A549 (cell line): ENCODE data around the gene MRPL42. TPM values are rescaled to one million over a fixed set of nuclear protein-coding genes. Genes with fewer than 3 reads are reported as not detected.

Experiments used
- ATAC-seq, 2 experiments: fragments of 200-7000 bp in 1 of 2; fragments of >200 bp in 1 of 2; cut with Nextera tagmentation in 1 of 2; cut with Tn5 transposase in 1 of 2; 3 replicates each; pipeline versions ENCODE4 v1.8.0 to v1.9.1; 2018 to 2020; ENCODE audit warnings: mild to moderate bottlenecking in 1 of 2, moderate library complexity in 1 of 2
- CTCF ChIA-PET: fragments of 300-600 bp; sonication (Branson Sonifier 250); formaldehyde crosslinking; extraction: SDS; loops from one replicate; lab custom pipeline; 2021; ENCODE audit warnings: antibody characterized with exemption, inconsistent platforms; lab: Yijun Ruan, JAX
- POLR2A ChIA-PET: fragments of 350-600 bp; formaldehyde crosslinking; extraction: SDS; loops from one replicate; lab custom pipeline; 2021; ENCODE audit warnings: antibody characterized with exemption, inconsistent platforms; lab: Yijun Ruan, JAX
- DNase-seq, 2 experiments: peaks; one replicate each; pipeline versions ENCODE4 v3.0.0 to v3.0.0-alpha.2; 2011 to 2016; ENCODE audit warnings: low read depth in 1 of 2, low spot score in 1 of 2
- FAIRE-seq: peaks from 2 replicates; lab custom pipeline; 2011; peaks lifted over from hg19 to GRCh38; lab: Jason Lieb, UNC
- H3K27ac ChIP-seq, 2 experiments: fragments of >200 bp; sonication (Bioruptor Twin); formaldehyde crosslinking; 3 replicates each; pipeline ENCODE4 v1.5.1; 2016 to 2017
- H3K4me1 ChIP-seq: fragments of >200 bp; sonication (Bioruptor Twin); formaldehyde crosslinking; 3 replicates; pipeline ENCODE4 v1.6.1; 2016
- H3K4me2 ChIP-seq: fragments of >200 bp; sonication (Bioruptor Twin); formaldehyde crosslinking; 3 replicates; pipeline ENCODE4 v1.6.1; 2016
- H3K4me3 ChIP-seq: fragments of >200 bp; sonication (Bioruptor Twin); formaldehyde crosslinking; 3 replicates; pipeline ENCODE4 v1.5.1; 2016
- H3K9me3 ChIP-seq: fragments of >200 bp; sonication (Bioruptor Twin); formaldehyde crosslinking; 3 replicates; pipeline ENCODE4 v1.6.1; 2016
- BHLHE40 ChIP-seq: IDR thresholded peaks from 2 replicates; pipeline ENCODE4 v1.6.1; 2012; ENCODE audit warnings: low read depth, low read length, inconsistent platforms
- CBX8 ChIP-seq: fragments of 200-600 bp; sonication (generic); IDR thresholded peaks from 2 replicates; pipeline ENCODE4 v1.6.1; 2016
- CEBPB ChIP-seq, 2 experiments: fragments of >200 bp in 1 of 2; sonication (Bioruptor Twin) in 1 of 2; formaldehyde crosslinking in 1 of 2; IDR thresholded peaks; 2 replicates each; pipeline ENCODE4 v1.6.1; 2012 to 2016
- CHD2 ChIP-seq: fragments of 150-350 bp; IDR thresholded peaks from 2 replicates; pipeline ENCODE4 v1.6.1; 2014; ENCODE audit warnings: low read length; ENCODE audit not compliant: partially characterized antibody
- CHD4 ChIP-seq: fragments of 200-600 bp; sonication (generic); IDR thresholded peaks from 2 replicates; pipeline ENCODE4 v1.6.1; 2016; ENCODE audit warnings: antibody characterized with exemption, mild to moderate bottlenecking, borderline replicate concordance
- E2F6 ChIP-seq: IDR thresholded peaks from 2 replicates; pipeline ENCODE4 v1.6.1; 2012; ENCODE audit warnings: low read depth, borderline replicate concordance
- ELK1 ChIP-seq: fragments of 150-350 bp; IDR thresholded peaks from 2 replicates; pipeline ENCODE4 v1.6.1; 2014; ENCODE audit warnings: low read depth, mild to moderate bottlenecking, low read length
- ESRRA ChIP-seq: fragments of 150-350 bp; IDR thresholded peaks from 2 replicates; pipeline ENCODE4 v1.6.1; 2014; ENCODE audit warnings: mild to moderate bottlenecking, low read length, borderline replicate concordance
- GATA3 ChIP-seq: IDR thresholded peaks from 2 replicates; pipeline ENCODE4 v1.6.1; 2012; ENCODE audit warnings: borderline replicate concordance
- HMGXB4 ChIP-seq: fragments of 250-450 bp; sonication (Bioruptor Pico); IDR thresholded peaks from 2 replicates; pipeline ENCODE4 v1.5.0; 2021; ENCODE audit warnings: mild to moderate bottlenecking, moderate library complexity, borderline replicate concordance
- HOXB5 ChIP-seq: fragments of 250-450 bp; sonication (Bioruptor Pico); IDR thresholded peaks from 2 replicates; pipeline ENCODE4 v1.5.0; 2020; ENCODE audit warnings: mild to moderate bottlenecking, moderate library complexity
- NPAS2 ChIP-seq: fragments of 250-450 bp; sonication (Bioruptor Pico); IDR thresholded peaks from 2 replicates; pipeline ENCODE4 v1.8.0; 2022; ENCODE audit warnings: mild to moderate bottlenecking, moderate library complexity, borderline replicate concordance
- NR3C1 ChIP-seq: fragments of >200 bp; sonication (Bioruptor Twin); formaldehyde crosslinking; IDR thresholded peaks from 3 replicates; pipeline ENCODE4 v1.6.1; 2017
- RAD21 ChIP-seq, 2 experiments: fragments of >200 bp in 1 of 2; sonication (Bioruptor Twin) in 1 of 2; formaldehyde crosslinking in 1 of 2; IDR thresholded peaks in 1 of 2; conservative IDR thresholded peaks in 1 of 2; 2 replicates in 1 of 2; 3 replicates in 1 of 2; pipeline ENCODE4 v1.6.1; 2012 to 2018; ENCODE audit warnings: inconsistent platforms in 1 of 2
- RARB ChIP-seq: fragments of 250-450 bp; sonication (Bioruptor Pico); IDR thresholded peaks from 2 replicates; pipeline ENCODE4 v1.8.0; 2021; ENCODE audit warnings: mild to moderate bottlenecking, moderate library complexity
- SMC3 ChIP-seq: fragments of >200 bp; sonication (Bioruptor Twin); formaldehyde crosslinking; IDR thresholded peaks from 3 replicates; pipeline ENCODE4 v1.6.1; 2018; ENCODE audit warnings: inconsistent platforms
- TP53 ChIP-seq: fragments of 250-450 bp; sonication (Bioruptor Pico); IDR thresholded peaks from 2 replicates; pipeline ENCODE4 v1.5.0; 2021; ENCODE audit warnings: mild to moderate bottlenecking, moderate library complexity
- ZC3H11A ChIP-seq: fragments of 450-650 bp; IDR thresholded peaks from 2 replicates; pipeline ENCODE4 v1.6.1; 2014; ENCODE audit warnings: antibody characterized with exemption, mild to moderate bottlenecking
- WGBS: methylation state at CpG from one replicate; pipeline ENCODE4 v1.1.6; 2017; ENCODE audit errors: missing lambda C conversion rate; 5-methylcytosine and 5-hydroxymethylcytosine counted together
- polyA plus RNA-seq, 4 experiments: library from polyadenylated mRNA; depleted of rRNA in 3 of 4; stranded (reverse); fragments of >200 nt; fragmentation: RNase III in 1 of 4; extraction: RNeasy Plus Mini Kit Qiagen cat#74134 plus additional on column Dnase treatment in 1 of 4; gene quantifications; 2 replicates in 3 of 4; 3 replicates in 1 of 4; pipeline ENCODE4 v1.2.3, GENCODE V29; 2011 to 2017
- TF ChIP-seq, protein P1 (sequence below): IDR thresholded peaks from 2 replicates; pipeline ENCODE4 v1.6.1; 2012
- TF ChIP-seq, protein P2 (sequence below): fragments of 450-650 bp; IDR thresholded peaks from 2 replicates; pipeline ENCODE4 v1.6.1; 2014; ENCODE audit warnings: antibody characterized with exemption
- TF ChIP-seq, protein P3 (sequence below): fragments of >200 bp; sonication (Bioruptor Twin); formaldehyde crosslinking; IDR thresholded peaks from 3 replicates; pipeline ENCODE4 v1.6.1; 2016
- TF ChIP-seq, protein P4 (sequence below): fragments of 250-450 bp; sonication (Bioruptor Pico); IDR thresholded peaks from 2 replicates; pipeline ENCODE4 v1.5.0; 2020; ENCODE audit warnings: low read depth, mild to moderate bottlenecking, moderate library complexity
- TF ChIP-seq, protein P5 (sequence below): IDR thresholded peaks from 2 replicates; pipeline ENCODE4 v1.6.1; 2012

Gene MRPL42
- polyA plus RNA-seq, 2 of the 4 experiments (the other 2 are of a cell fraction), result 73.6 to 201 TPM

DNA sequence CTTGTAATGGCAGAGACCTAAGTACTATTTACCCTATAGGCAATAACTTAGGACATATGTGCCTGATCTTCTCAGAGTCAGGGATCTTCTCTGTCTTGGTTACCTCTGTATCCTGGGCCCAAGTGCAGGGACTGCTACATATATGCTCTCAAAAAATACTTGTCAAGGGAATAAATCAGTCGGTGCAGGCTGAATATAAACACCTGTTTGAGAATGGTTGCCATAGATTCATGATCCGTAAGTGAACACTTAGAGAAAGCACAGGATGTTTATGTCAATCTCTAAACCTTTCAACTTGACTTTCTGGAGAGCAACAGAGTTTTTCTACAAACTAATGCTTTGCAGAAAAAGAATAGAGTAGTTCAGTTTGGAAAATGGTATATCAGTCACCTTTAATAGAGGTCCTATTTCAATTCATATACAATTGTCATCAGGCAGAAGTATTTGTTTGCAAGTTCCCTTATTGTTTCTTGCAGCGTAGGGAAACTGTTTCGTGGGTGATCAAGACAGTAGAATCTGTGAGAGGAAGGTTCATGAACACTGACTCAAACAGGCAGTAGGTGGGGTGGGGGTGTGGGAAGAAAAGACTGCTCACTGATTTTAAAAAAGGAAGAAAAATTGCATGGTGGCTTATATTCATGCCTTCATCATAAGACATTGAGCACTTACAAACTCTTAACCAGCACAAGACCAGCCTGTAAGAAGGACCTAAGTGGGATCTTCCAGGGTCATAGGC, 19.6 kb upstream of the MRPL42 start:
- ATAC-seq (peak in 1 of 2 experiments; percentile 37; a peak in 2 of 6 replicates), DNase-seq (no peak), FAIRE-seq (no peak)
- H3K27ac ChIP-seq, result no peak overlapping the region
- no peak overlapping the region for H3K4me2 ChIP-seq
- ChIA-PET POLR2A (no interaction called here), CTCF (no interaction called here)
- TF ChIP-seq CEBPB (IDR thresholded peaks at IDR 0.05) (no peak), CHD4 (no peak), E2F6 (no peak), RAD21 (conservative IDR thresholded peaks at IDR 0.05 in 1 of 2, IDR thresholded peaks at IDR 0.05 in 1 of 2) (no peak), BHLHE40 (no peak), GATA3 (no peak), RARB (CRISPR knock-in tag) (no peak), HMGXB4 (CRISPR knock-in tag) (no peak), ELK1 (no peak)
- TF ChIP-seq, protein P1, sequence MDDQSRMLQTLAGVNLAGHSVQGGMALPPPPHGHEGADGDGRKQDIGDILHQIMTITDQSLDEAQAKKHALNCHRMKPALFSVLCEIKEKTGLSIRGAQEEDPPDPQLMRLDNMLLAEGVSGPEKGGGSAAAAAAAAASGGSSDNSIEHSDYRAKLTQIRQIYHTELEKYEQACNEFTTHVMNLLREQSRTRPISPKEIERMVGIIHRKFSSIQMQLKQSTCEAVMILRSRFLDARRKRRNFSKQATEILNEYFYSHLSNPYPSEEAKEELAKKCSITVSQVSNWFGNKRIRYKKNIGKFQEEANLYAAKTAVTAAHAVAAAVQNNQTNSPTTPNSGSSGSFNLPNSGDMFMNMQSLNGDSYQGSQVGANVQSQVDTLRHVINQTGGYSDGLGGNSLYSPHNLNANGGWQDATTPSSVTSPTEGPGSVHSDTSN, result no peak
- TF ChIP-seq, protein P2, sequence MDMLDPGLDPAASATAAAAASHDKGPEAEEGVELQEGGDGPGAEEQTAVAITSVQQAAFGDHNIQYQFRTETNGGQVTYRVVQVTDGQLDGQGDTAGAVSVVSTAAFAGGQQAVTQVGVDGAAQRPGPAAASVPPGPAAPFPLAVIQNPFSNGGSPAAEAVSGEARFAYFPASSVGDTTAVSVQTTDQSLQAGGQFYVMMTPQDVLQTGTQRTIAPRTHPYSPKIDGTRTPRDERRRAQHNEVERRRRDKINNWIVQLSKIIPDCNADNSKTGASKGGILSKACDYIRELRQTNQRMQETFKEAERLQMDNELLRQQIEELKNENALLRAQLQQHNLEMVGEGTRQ, result no peak
- TF ChIP-seq, protein P3, sequence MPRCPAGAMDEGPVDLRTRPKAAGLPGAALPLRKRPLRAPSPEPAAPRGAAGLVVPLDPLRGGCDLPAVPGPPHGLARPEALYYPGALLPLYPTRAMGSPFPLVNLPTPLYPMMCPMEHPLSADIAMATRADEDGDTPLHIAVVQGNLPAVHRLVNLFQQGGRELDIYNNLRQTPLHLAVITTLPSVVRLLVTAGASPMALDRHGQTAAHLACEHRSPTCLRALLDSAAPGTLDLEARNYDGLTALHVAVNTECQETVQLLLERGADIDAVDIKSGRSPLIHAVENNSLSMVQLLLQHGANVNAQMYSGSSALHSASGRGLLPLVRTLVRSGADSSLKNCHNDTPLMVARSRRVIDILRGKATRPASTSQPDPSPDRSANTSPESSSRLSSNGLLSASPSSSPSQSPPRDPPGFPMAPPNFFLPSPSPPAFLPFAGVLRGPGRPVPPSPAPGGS, result no peak
- H3K4me3 ChIP-seq, result no peak overlapping the region
- WGBS, result 77% methylated on average over 4 of the region's 4 CpGs
- H3K9me3 ChIP-seq, result no peaks in the 10 kb centered on the region
- peaks cover 5% of the 10 kb centered on the region; the same call in 1 of the 3 replicates for H3K4me1 ChIP-seq

DNA sequence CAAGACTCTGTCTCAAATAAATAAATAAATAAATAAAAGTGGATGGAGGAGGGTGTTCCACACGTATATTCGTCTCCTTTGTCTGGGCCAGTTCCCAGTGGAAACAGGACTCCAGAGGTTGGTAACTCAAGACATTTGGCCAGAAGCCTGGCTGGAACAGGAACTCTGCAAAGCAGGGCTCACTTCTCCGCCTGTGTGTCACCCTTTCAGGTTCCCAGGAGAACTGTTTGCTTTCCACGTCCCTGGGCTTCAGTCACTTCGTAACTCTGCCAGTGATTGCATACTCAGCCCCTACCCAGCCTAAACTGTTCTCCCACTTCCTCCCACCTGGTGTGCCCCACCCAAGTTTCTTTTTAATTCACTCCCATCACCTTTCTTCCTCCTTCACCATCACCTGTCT, 18.5 kb upstream of the MRPL42 start:
- DNase-seq (no peak), ATAC-seq (no peak), FAIRE-seq (no peak)
- 66% methylated on average over 5 of the region's 5 CpGs for WGBS
- ChIA-PET POLR2A (no interaction called here), CTCF (interaction anchor here (0.7 to 0.8 kb wide), 2 partner anchors 16 to 885 kb away, joined by 4 to 5 read pairs; no protein-coding TSS in a partner anchor)
- Histone ChIP-seq H3K4me2 (no peak overlapping the region), H3K4me1 (no peaks in the 10 kb centered on the region), H3K27ac (no peak overlapping the region), H3K4me3 (no peak overlapping the region), H3K9me3 (no peaks in the 10 kb centered on the region)
- TF ChIP-seq NPAS2 (CRISPR knock-in tag) (no peak), RARB (CRISPR knock-in tag) (no peak), HOXB5 (CRISPR knock-in tag) (no peak), TP53 (no peak), NR3C1 (no peak), SMC3 (no peak), ZC3H11A (no peak), CHD2 (no peak), CEBPB (IDR thresholded peaks at IDR 0.05) (no peak), ESRRA (no peak), ELK1 (no peak), CBX8 (no peak)
- TF ChIP-seq, protein P1, result no peak
- TF ChIP-seq, protein P4, sequence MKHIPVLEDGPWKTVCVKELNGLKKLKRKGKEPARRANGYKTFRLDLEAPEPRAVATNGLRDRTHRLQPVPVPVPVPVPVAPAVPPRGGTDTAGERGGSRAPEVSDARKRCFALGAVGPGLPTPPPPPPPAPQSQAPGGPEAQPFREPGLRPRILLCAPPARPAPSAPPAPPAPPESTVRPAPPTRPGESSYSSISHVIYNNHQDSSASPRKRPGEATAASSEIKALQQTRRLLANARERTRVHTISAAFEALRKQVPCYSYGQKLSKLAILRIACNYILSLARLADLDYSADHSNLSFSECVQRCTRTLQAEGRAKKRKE (CRISPR knock-in tag), result no peak
- TF ChIP-seq, protein P5, sequence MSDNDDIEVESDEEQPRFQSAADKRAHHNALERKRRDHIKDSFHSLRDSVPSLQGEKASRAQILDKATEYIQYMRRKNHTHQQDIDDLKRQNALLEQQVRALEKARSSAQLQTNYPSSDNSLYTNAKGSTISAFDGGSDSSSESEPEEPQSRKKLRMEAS, result no peak
